ENCODE data around the gene GRM7.

Gene GRM7

GRCh38 chr3:7062714-7063113, 201.8 kb downstream of the GRM7 start:
- no peak for TF ChIP-seq POLR2AphosphoS5 (IDR thresholded peaks at IDR 0.05; ENCODE audit: low read depth, low read length)
- TF ChIP-seq TAF1 (IDR thresholded peaks at IDR 0.05; ENCODE audit: borderline replicate concordance, insufficient read depth, low read length): no peak
- TF ChIP-seq SIN3A (IDR thresholded peaks at IDR 0.05; ENCODE audit: borderline replicate concordance, insufficient read depth, low read length): no peak
- TF ChIP-seq REST (IDR thresholded peaks at IDR 0.05; ENCODE audit: insufficient read depth in 1 of 2, low read depth in 2 of 2, low read length in 2 of 2): no peak
- TF ChIP-seq FOXP2 (optimal IDR thresholded peaks at IDR 0.05; ENCODE audit: borderline replicate concordance, extremely low read depth, extremely low read length, insufficient read depth): no peak

- TF ChIP-seq FOXP2 (optimal IDR thresholded peaks at IDR 0.05; ENCODE audit: borderline replicate concordance, extremely low read depth, extremely low read length, insufficient read depth): no peak
- no peak for TF ChIP-seq REST (IDR thresholded peaks at IDR 0.05; ENCODE audit: insufficient read depth in 1 of 2, low read depth in 2 of 2, low read length in 2 of 2)
- no peak for TF ChIP-seq POLR2AphosphoS5 (IDR thresholded peaks at IDR 0.05; ENCODE audit: low read depth, low read length)
- TF ChIP-seq TAF1 (IDR thresholded peaks at IDR 0.05; ENCODE audit: borderline replicate concordance, insufficient read depth, low read length): no peak
- TF ChIP-seq SIN3A (IDR thresholded peaks at IDR 0.05; ENCODE audit: borderline replicate concordance, insufficient read depth, low read length): no peak
Observed at GRCh38 chr3:7070461-7070860, 209.5 kb downstream of the GRM7 start.

- no peak for TF ChIP-seq SIN3A (IDR thresholded peaks at IDR 0.05; ENCODE audit: borderline replicate concordance, insufficient read depth, low read length)
- no peak for TF ChIP-seq POLR2AphosphoS5 (IDR thresholded peaks at IDR 0.05; ENCODE audit: low read depth, low read length)
- no peak for TF ChIP-seq REST (IDR thresholded peaks at IDR 0.05; ENCODE audit: insufficient read depth in 1 of 2, low read depth in 2 of 2, low read length in 2 of 2)
- TF ChIP-seq FOXP2 (optimal IDR thresholded peaks at IDR 0.05; ENCODE audit: borderline replicate concordance, extremely low read depth, extremely low read length, insufficient read depth): no peak
- TF ChIP-seq TAF1 (IDR thresholded peaks at IDR 0.05; ENCODE audit: borderline replicate concordance, insufficient read depth, low read length): no peak
Observed at GRCh38 chr3:7074217-7074616, 213.3 kb downstream of the GRM7 start.

- TF ChIP-seq TAF1 (IDR thresholded peaks at IDR 0.05; ENCODE audit: borderline replicate concordance, insufficient read depth, low read length) (no peak), SIN3A (IDR thresholded peaks at IDR 0.05; ENCODE audit: borderline replicate concordance, insufficient read depth, low read length) (no peak), FOXP2 (optimal IDR thresholded peaks at IDR 0.05; ENCODE audit: borderline replicate concordance, extremely low read depth, extremely low read length, insufficient read depth) (no peak), REST (IDR thresholded peaks at IDR 0.05; ENCODE audit: insufficient read depth in 1 of 2, low read depth in 2 of 2, low read length in 2 of 2) (no peak), POLR2AphosphoS5 (IDR thresholded peaks at IDR 0.05; ENCODE audit: low read depth, low read length) (no peak)
Observed at GRCh38 chr3:7075117-7075516, 214.2 kb downstream of the GRM7 start.

- no peak for TF ChIP-seq SIN3A (IDR thresholded peaks at IDR 0.05; ENCODE audit: borderline replicate concordance, insufficient read depth, low read length)
- no peak for TF ChIP-seq REST (IDR thresholded peaks at IDR 0.05; ENCODE audit: insufficient read depth in 1 of 2, low read depth in 2 of 2, low read length in 2 of 2)
- no peak for TF ChIP-seq TAF1 (IDR thresholded peaks at IDR 0.05; ENCODE audit: borderline replicate concordance, insufficient read depth, low read length)
- TF ChIP-seq POLR2AphosphoS5 (IDR thresholded peaks at IDR 0.05; ENCODE audit: low read depth, low read length): no peak
- TF ChIP-seq FOXP2 (optimal IDR thresholded peaks at IDR 0.05; ENCODE audit: borderline replicate concordance, extremely low read depth, extremely low read length, insufficient read depth): no peak
Observed at GRCh38 chr3:7075901-7076300, 215.0 kb downstream of the GRM7 start.

Measured in PFSK-1 (cell line).